Hepatocyte (in vitro differentiated cells): ENCODE results near the gene DNAJC15. TPM values are rescaled to one million over a fixed set of nuclear protein-coding genes. Genes with fewer than 3 reads are reported as not detected.

Experiments used
- DNase-seq: peaks from one replicate; pipeline ENCODE4 v3.0.0-alpha.2; 2016; ENCODE audit warnings: low spot score
- H2AFZ ChIP-seq: fragments of 200-600 bp; sonication (generic); 2 replicates; pipeline ENCODE4 v1.6.0; 2016; ENCODE audit warnings: antibody characterized with exemption, mild to moderate bottlenecking
- H3K27ac ChIP-seq: fragments of 200-600 bp; sonication (generic); 2 replicates; pipeline ENCODE4 v1.5.1; 2016; ENCODE audit warnings: mild to moderate bottlenecking
- H3K27me3 ChIP-seq: fragments of 200-600 bp; sonication (generic); 2 replicates; pipeline ENCODE4 v1.6.1; 2016
- H3K36me3 ChIP-seq: fragments of 200-600 bp; sonication (generic); replicated peaks from 2 replicates; pipeline ENCODE4 v1.5.1; 2016; ENCODE audit warnings: low read depth; ENCODE audit not compliant: insufficient read depth
- H3K4me1 ChIP-seq: fragments of 200-600 bp; sonication (generic); 2 replicates; pipeline ENCODE4 v1.5.1; 2016; ENCODE audit warnings: mild to moderate bottlenecking, moderate library complexity; ENCODE audit not compliant: insufficient read depth
- H3K4me2 ChIP-seq: fragments of 200-600 bp; sonication (generic); 2 replicates; pipeline ENCODE4 v1.6.0; 2016
- H3K4me3 ChIP-seq: fragments of 200-600 bp; sonication (generic); 2 replicates; pipeline ENCODE4 v1.5.1; 2016; ENCODE audit warnings: mild to moderate bottlenecking
- H3K79me2 ChIP-seq: fragments of 200-600 bp; sonication (generic); 2 replicates; pipeline ENCODE4 v1.6.0; 2017; ENCODE audit warnings: mild to moderate bottlenecking
- H3K9me2 ChIP-seq: fragments of 200-600 bp; sonication (generic); replicated peaks from 2 replicates; pipeline ENCODE4 v1.6.0; 2017; ENCODE audit warnings: mild to moderate bottlenecking; ENCODE audit not compliant: insufficient read depth
- H3K9me3 ChIP-seq: fragments of 200-600 bp; sonication (generic); 2 replicates; pipeline ENCODE4 v1.5.1; 2016; ENCODE audit warnings: low read depth, mild to moderate bottlenecking
- H4K20me1 ChIP-seq: fragments of 200-600 bp; sonication (generic); 2 replicates; pipeline ENCODE4 v1.6.0; 2016; ENCODE audit warnings: mild to moderate bottlenecking; ENCODE audit not compliant: insufficient read depth, poor library complexity, severe bottlenecking
- EZH2 ChIP-seq: fragments of 200-600 bp; sonication (generic); IDR thresholded peaks from 2 replicates; pipeline ENCODE4 v1.6.1; 2016; ENCODE audit warnings: antibody characterized with exemption, mild to moderate bottlenecking, borderline replicate concordance
- EZH2phosphoT487 ChIP-seq: fragments of 200-600 bp; sonication (generic); IDR thresholded peaks from one replicate; pipeline ENCODE4 v1.6.1; 2018; ENCODE audit warnings: antibody characterized with exemption, mild to moderate bottlenecking, low read depth, moderate library complexity; ENCODE audit not compliant: unreplicated experiment, severe bottlenecking
- WGBS: methylation state at CpG from one replicate; pipeline ENCODE4 v1.1.6; 2016; ENCODE audit warnings: low lambda C conversion rate; ENCODE audit errors: missing lambda C conversion rate; 5-methylcytosine and 5-hydroxymethylcytosine counted together
- polyA plus RNA-seq: library from polyadenylated mRNA; unstranded; fragments of >200 nt; fragmentation: Nextera tagmentation; extraction: Ambion mirVana; gene quantifications from 2 replicates; pipeline ENCODE4 v1.2.1, GENCODE V29; 2016
- total RNA-seq: library from RNA; depleted of rRNA; stranded (reverse); fragments of >200 nt; gene quantifications from 2 replicates; pipeline ENCODE4 v1.2.3, GENCODE V29; 2014
- TF ChIP-seq, protein P1 (sequence below): fragments of 200-600 bp; sonication (generic); IDR thresholded peaks from 2 replicates; pipeline ENCODE4 v1.5.1; 2016; ENCODE audit warnings: antibody characterized with exemption, mild to moderate bottlenecking; ENCODE audit not compliant: poor library complexity

The DNAJC15 gene
- total and polyA plus RNA-seq, 2 experiments from 2014 or later = 3.5 to 10.6 TPM

DNA sequence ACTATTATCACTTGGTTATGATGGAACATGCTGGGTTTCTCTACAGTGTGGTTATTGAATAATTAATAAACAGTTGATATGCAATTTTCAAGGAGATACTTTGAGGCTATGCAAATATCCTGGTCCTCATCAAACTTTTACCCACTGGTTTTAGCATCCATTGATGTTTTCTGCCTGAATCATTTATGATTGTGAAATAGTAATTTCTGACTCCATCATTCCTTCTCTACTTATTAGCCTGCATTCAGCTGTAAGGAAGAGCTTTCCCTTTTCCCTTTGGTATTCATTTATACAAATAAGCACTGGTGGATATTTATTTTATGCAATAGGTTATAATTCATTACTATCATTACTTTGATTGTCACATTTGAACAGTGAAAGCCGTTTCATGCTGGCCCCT is 13.9 kb upstream of the DNAJC15 start:
- 100% methylated on average over 1 of the region's 1 CpG for WGBS
- Histone ChIP-seq H3K27me3 (no peaks in the 10 kb centered on the region), H3K4me2 (no peak overlapping the region), H3K27ac (no peak overlapping the region), H3K9me3 (no peaks in the 10 kb centered on the region), H2AFZ (no peak overlapping the region), H3K36me3 (no peaks in the 10 kb centered on the region), H3K79me2 (no peaks in the 10 kb centered on the region), H4K20me1 (no peaks in the 10 kb centered on the region), H3K9me2 (no peaks in the 10 kb centered on the region), H3K4me3 (no peak overlapping the region), H3K4me1 (no peaks in the 10 kb centered on the region)
- DNase-seq = no peak
- TF ChIP-seq EZH2phosphoT487 (no peak), EZH2 (no peak)
- TF ChIP-seq, protein P1, sequence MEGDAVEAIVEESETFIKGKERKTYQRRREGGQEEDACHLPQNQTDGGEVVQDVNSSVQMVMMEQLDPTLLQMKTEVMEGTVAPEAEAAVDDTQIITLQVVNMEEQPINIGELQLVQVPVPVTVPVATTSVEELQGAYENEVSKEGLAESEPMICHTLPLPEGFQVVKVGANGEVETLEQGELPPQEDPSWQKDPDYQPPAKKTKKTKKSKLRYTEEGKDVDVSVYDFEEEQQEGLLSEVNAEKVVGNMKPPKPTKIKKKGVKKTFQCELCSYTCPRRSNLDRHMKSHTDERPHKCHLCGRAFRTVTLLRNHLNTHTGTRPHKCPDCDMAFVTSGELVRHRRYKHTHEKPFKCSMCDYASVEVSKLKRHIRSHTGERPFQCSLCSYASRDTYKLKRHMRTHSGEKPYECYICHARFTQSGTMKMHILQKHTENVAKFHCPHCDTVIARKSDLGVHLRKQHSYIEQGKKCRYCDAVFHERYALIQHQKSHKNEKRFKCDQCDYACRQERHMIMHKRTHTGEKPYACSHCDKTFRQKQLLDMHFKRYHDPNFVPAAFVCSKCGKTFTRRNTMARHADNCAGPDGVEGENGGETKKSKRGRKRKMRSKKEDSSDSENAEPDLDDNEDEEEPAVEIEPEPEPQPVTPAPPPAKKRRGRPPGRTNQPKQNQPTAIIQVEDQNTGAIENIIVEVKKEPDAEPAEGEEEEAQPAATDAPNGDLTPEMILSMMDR = no peak

DNA sequence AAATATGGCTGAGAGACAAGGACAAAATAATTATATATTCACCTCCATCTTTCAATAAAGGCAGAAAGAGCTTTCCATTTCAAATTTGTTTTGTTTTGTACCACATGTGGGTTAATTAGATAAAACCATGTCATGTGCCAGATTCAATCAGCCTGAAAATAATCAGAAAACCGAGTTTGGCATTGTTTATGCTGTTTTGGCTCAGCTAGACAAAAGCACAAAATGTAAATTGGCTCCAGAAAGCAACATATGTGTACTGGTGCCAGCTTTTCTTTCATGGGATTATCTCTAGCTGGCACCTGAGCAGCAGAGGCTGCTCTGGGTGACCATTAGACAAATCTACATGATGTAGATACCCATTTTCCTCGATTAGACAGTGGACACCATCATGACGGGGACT is 9.2 kb upstream of the DNAJC15 start:
- Histone ChIP-seq H3K27me3 (no peaks in the 10 kb centered on the region), H3K27ac (no peak overlapping the region), H3K9me2 (no peaks in the 10 kb centered on the region), H3K36me3 (no peaks in the 10 kb centered on the region), H4K20me1 (no peaks in the 10 kb centered on the region), H3K4me2 (no peak overlapping the region), H2AFZ (no peak overlapping the region), H3K4me1 (no peaks in the 10 kb centered on the region), H3K4me3 (no peak overlapping the region), H3K9me3 (no peaks in the 10 kb centered on the region), H3K79me2 (no peaks in the 10 kb centered on the region)
- DNase-seq = no peak
- TF ChIP-seq EZH2phosphoT487 (no peak), EZH2 (no peak)
- WGBS = 70% methylated on average over 3 of the region's 3 CpGs

DNA sequence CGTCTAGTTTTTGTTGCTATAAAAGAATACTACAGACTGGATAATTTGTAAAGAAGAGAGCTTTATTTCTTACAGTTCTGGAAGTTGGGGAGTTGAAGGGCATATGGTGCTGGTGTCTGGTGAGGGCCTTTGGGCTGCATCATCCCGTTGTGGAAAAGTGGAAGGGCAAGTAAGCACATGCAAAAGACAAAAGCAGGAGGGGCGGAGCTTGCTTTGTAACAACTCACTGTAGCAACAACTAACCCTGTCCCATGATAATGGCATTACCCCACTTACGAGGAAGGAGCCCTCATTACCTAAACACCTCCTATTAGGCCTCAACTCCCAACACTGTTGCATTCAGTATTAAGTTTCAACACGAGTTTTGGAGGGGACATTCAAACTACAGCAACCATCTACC is 7.2 kb upstream of the DNAJC15 start:
- Histone ChIP-seq H3K4me1 (peaks cover 8% of the 10 kb centered on the region), H3K4me2 (no peak overlapping the region), H3K27me3 (no peaks in the 10 kb centered on the region), H3K36me3 (no peaks in the 10 kb centered on the region), H3K27ac (no peak overlapping the region), H4K20me1 (no peaks in the 10 kb centered on the region), H3K9me2 (no peaks in the 10 kb centered on the region), H3K4me3 (no peak overlapping the region), H2AFZ (no peak overlapping the region), H3K79me2 (no peaks in the 10 kb centered on the region), H3K9me3 (no peaks in the 10 kb centered on the region)
- TF ChIP-seq EZH2phosphoT487 = no peak
- TF ChIP-seq, protein P1 = no peak
- no peak for TF ChIP-seq EZH2
- 86% methylated on average over 5 of the region's 5 CpGs for WGBS
- DNase-seq = no peak

DNA sequence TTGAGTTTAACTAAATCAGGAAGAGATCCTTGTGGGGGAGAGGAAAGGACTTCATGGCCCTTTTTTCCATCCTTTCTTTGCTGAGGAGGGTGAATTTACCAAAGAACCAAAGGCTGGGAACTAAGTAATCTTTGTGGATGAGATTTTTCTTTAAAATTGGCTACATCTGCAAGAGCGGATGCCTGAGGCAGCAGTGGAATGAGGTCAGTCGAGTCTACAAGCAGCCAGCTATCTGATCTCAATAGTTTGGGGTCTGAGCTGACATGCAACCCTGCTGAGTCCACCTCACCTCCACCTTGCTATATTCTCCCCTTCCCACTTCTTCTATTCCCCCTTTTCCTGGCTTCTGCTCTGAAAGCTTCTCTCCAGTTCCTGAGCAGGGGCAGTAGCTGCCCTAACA is 3.6 kb upstream of the DNAJC15 start:
- Histone ChIP-seq H3K9me2 (no peaks in the 10 kb centered on the region), H3K27ac (no peak overlapping the region), H2AFZ (no peak overlapping the region), H4K20me1 (no peaks in the 10 kb centered on the region), H3K4me3 (no peak overlapping the region), H3K4me2 (no peak overlapping the region), H3K9me3 (no peaks in the 10 kb centered on the region), H3K79me2 (no peaks in the 10 kb centered on the region), H3K27me3 (no peaks in the 10 kb centered on the region), H3K4me1 (peaks cover 16% of the 10 kb centered on the region), H3K36me3 (no peaks in the 10 kb centered on the region)
- 58% methylated on average over 2 of the region's 2 CpGs for WGBS
- no peak for DNase-seq
- TF ChIP-seq EZH2phosphoT487 (no peak), EZH2 (no peak)
- TF ChIP-seq, protein P1 = no peak
